Stimulated activated CD8-positive, alpha-beta memory T cell treated with anti-CD3 and anti-CD28 coated beads, Interleukin-15, amount 100 ng/mL, for 4 hours (primary cell): ENCODE results near the gene NF1.
A peak's percentile ranks its signal among the peaks of the same experiment; 100 is the strongest.
"Not testable (repeated sequence)": the region's sequence is repeated elsewhere in the genome, so short reads cannot be mapped to it uniquely, and the experiment has no call there.

ENCODE experiments used
- DNase-seq, 2 donors: peaks; one replicate each; pipeline ENCODE4 v3.0.0-alpha.2; 2020; ENCODE audit warnings: low read depth in 2 of 2

NF1 gene

DNA sequence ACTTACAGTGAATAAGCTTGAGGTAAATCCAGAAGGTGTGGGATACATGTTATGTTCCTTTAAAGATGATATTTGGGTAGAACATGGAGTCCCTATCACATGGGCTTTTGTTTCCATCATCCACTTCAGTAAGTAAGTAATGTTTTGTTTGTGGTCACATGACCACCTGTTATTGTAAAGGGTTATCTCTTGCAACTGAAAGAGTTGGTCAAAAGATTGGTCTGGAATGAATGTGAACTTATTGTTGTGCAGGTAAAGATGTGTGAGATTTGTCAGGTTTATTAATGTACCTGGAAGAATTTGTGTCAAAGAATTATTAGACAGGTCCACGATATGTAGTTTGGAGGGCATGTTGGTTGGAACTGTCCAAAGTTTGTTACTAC lies 200.7 kb downstream of the NF1 start:
- no peak for DNase-seq

DNA sequence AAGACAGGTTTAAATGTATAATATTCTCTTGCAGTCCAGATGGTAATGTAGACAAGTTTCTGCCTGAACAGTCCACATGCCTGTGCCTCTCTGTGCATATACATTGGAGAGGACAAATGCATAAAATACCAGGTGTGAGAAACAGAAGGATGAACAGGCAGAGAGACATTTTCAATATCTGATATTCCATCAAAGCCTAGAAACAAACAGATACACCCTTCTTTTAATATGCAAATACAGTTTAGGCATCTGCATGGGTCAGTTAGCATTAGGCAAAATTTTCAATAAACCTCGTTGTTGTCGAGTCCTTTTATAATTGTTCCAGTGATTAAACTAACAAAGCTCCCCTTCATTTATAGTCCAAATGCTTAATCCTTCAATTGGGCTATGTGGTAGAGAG lies 201.4 kb downstream of the NF1 start:
- DNase-seq = no peak

DNA sequence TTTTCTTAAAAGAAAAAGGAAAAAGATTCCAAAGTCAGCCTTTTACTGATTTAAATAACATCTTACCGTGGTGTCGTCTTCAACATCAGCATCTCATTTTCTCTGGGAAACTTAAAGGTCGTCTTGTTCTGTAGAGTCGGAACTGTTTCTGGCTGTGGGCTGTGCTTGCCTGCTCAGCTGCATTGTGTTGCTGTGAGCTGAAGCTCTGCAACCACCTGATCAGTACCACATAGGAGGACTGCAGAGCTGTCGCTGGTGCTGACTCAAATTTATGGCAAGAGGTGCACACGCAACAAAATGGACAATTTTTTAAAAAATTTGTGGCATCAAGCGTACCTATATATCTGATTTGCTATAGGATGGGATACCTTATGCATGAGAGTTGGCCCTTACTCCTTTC lies 202.3 kb downstream of the NF1 start, which contains the start of gene OMG:
Gene OMG, minus strand, starts transcription at position 150 of the 400 bp plus-strand sequence. CDS start 908 bp downstream, outside the sequence.
- no peak for DNase-seq

DNA sequence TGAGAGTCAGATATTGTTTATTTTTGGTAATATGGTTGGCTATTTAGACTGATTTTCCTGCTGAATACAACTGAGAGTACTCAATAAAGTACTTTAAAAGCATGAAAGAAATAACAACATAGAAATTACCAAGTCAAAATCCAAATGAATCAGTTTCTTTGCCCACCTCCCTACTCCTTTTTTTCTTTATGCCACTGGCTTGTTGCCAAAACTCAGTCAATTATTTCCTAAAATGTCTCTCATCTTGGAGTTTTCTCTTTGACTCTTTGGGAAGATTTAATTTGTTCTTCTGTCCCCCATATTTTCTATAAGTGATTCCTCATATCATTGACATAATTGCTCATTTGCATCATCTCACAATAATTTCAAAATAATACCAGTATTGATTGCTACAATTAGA lies 204.8 kb downstream of the NF1 start:
- DNase-seq = no peak

DNA sequence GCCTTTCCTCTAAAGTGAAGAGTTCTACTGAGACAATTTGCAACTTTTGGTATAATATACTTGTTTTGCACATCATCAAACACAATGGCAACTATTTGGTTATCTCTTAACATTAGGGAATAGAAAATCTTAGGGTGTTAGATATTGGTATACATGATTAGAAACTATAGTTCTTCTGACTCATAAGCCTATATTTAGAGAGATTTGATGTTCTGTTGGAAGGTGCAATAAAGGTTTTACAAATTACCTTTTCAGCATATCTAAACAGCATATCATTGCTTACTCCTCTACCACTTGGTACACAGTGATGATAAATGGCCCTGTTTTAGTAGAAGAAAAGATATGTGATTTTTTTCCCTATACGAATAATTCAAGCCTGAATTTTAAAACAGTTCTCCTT lies 212.9 kb downstream of the NF1 start:
- DNase-seq = no peak

DNA sequence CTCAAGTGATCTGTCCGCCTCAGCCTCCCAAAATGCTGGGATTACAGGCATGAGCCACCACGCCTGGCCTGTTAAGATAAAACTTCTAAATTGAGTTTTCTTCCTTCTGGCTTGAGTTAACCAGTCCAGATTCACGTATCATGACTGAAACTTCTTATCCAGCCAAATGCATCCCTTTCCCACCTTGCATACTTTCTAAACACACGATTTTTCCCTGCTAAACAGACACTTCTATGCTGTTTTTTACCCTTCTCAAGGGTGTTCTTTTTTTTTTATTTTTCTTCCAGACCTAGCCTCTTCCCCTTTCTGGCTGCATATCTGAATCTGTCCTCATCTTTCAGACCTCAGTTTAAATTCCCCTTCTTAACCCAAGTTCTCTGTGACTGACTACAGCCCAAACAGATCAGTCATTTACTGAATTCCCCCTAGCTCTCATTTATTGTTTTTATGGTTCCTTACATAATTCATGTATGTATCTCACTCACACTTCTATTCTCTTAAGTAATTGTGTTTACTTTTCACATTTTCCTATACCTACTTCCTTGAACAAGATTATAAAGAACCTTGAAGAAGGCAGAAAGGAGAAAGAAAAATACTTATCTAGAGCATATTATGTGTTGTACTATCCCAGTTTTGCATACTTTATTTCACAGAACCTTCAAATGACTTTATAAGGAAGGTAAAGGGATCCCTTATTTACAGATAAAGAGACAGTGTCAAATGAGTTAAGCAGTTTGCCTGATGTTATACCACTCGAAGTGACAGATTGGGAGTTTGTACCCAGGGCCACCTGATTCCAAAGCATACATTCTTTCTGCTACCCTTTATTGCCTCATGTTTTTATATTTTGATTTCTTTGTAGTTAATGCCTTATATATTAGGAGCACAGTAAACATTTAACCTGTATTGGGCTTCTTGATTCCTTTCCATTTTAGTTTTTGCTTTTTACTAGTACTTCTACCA lies 213.9 kb downstream of the NF1 start:
- DNase-seq = no peak

DNA sequence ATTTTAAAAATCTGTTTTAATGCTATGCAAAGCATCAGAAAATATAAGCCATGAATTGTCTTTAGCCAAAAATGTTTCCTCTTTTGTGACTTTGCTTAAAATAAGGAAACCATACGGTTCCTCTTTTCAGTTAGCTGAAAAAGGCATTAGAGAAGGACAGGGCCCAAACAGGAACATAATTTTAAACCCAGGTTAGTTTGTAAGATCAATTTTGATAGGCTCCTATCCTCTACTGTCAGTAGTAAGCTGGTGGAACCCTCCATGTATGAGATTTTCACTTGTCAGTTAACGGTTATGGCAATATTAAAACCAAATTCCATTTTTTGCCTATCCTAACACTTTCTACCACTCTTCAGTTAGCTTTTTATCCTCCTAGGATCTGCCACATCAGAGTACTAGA lies 214.8 kb downstream of the NF1 start:
- DNase-seq = no peak

DNA sequence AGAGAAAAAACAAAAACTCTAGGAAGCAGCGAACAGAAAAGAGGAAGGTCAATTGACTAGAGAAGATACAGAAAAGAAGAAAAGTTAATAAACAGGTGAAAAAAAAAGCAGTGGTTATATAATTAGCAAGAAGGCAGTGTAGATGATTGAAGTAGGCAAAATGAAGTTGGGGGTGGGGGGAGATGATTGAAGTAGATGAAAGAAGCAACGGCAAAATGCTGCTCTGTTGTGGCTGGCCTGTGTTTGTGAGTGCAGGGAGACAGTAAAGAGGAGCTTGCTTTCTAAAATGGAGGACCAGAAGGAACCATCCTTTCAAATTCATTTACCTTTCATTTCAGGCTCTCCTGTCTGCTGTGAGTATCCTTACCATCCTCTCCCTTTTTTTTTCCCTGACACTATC lies 215.5 kb downstream of the NF1 start:
- peak in 1 of 2 donors; percentile 29 for DNase-seq

DNA sequence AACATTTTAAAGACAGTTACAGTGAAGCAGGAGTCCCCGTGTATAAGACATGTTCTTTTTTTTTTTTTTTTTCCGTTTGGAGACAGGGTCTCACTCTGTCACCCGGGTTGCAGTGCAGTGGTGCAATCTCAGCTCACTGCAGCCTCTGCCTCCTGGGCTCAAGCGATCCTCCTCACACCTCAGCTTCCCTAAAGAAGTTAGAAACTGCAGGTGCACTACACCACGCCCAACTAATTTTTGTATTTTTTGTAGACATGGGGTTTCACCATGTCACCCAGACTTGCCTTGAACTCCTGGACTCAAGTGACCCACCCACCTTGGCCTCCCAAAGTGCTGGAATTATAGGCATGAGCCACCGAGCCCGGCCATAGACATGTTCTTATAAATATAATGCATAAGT lies 216.1 kb downstream of the NF1 start:
- no peak for DNase-seq

DNA sequence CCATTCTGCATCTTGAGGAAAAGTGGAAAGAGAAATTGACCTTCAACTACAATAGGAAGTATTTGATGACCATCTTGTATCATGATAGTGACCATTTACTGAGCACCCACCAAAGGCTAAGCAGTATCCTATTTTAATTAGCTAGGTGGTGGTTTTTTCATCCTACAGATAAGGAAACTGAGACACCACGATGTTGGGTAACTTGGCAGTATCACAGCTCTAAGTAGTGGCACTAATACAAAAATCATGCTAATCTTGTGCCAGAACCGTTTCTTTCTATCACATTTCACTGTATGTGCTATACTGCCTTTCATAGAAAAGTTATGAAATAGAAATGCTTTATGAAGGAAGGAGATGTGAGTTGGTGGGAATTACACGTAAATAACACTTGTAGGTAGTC lies 216.7 kb downstream of the NF1 start:
- no peak for DNase-seq

DNA sequence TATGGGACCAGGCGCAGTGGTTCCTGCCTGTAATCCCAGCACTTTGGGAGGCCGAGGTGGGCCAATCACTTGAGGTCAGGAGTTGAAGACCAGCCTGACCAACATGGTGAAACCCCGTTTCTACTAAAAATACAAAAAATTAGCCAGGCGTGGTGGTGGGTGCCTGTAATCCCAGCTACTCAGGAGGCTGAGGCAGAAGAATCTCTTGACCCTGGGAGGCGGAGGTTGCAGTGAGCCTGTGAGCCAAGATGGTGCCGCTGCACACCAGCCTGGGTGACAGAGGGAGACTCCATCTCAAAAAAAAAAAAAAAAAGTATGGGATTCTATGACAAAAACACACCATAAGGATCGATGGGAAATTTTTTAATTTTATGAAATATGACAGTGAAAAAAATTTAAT lies 217.4 kb downstream of the NF1 start:
- not testable (repeated sequence) for DNase-seq

DNA sequence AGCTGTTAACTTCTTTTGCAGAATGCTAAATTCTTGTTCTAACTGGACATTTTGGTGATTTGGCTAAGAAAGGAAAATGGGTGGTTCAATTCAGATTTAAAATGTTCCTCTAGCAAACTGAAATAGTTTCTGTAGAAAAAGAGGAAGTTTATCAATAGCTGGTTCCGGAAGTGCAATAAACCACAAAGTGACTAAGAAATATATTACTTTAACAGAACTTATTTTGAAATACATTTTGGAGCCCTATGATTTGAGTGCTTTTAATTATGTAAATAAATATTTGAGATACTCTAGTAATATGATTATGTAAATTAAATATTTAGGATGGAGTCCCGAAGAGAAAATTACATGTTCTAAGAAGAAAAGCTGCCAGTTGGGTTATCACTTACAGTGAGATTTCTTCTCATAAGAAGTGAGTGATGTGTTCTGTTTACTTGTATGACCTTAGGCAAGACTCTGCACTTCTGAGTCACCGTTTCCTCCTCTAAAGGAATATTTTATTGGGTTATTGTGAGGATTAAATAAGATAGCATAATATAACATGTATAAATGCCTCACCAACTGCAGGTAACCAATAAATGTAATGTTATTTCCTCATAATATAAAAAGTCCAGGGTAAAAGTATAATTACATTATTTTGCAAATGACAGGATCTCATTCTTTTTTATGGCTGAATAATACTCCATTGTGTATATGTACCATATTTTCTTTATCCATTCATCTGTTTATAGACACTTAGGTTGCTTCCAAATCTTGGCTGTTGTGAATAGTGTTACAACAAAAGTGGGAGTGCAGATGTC lies 219.4 kb downstream of the NF1 start, which contains the start of gene EVI2B:
Gene EVI2B, minus strand, starts transcription at position 73 of the 800 bp plus-strand sequence. CDS start 8,445 bp downstream, outside the sequence.
- no peak for DNase-seq

DNA sequence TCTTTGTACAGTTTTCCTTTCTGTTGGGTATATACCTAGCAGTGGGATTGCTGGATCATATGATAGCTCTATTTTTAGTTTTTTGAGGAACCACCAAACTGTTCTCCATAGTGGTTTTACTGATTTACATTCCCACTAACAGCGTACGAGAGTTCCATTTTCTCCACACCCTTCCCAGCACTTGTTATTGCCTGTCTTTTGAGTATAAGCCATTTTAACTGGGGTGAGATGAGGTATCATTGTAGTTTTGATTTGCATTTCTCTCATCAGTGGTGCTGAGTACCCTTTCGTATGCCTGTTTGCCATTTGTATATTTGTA lies 220.0 kb downstream of the NF1 start:
- DNase-seq = no peak

DNA sequence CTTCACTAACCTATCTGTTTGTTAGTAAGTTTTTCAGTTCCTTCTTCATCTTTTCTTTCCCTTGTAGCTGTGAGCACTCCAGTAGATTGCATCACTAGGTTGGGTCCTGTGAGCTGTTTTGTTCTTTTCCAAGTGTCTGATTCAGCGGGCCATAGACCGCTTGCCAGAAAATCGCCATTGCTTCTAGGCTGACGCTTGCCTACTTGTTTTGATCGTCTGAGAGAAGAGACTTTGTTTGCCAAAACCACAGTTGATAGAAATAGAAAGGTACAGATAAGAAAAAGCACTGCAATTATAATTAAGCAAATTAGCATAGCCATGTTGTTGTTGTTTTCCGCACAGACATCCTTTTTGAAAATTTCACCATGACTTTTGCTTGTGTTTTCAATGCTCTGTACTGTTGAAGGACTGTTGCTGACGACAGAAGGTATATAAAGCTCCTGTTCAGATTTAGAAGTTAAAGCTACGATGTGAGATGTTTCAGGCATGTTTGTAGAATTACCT lies 223.6 kb downstream of the NF1 start:
- DNase-seq = no peak

DNA sequence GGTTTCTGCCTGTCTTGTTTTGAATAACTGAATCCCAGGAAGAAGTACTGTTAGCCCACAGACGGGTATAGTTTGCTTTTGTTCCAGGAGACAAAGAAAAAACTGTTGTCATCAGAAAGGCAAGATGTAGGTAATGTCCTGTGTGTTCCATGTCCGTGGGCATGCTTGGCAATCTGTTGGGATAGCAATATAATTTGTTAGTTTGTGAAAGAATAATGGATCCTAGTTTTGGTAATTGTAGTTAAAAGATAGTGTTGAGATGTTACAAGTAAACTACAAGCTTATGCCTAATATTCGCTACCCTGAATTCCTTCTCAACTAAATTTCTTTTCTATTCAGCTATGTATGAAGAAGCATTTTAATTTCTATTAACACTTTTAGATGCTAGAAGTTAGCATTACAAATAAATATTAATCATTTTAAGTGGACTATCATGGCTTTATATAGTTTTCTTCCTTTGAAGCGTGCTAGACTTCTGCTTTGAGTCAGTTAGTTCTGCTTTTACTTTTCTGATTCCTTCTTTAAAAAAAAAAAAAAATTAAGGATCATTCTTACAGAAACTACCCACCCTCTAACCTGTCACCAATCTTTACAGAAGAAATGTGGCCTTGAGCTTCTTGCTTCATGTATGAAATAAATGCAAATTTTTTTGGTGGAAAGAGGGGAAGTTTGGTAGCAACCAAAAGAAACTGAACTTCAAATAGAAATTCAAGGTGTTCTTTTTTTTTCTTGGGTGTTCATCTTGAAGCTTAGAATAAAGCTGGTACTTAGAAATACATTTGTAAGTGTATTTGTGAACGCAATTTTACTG lies 224.3 kb downstream of the NF1 start:
- DNase-seq = no peak

DNA sequence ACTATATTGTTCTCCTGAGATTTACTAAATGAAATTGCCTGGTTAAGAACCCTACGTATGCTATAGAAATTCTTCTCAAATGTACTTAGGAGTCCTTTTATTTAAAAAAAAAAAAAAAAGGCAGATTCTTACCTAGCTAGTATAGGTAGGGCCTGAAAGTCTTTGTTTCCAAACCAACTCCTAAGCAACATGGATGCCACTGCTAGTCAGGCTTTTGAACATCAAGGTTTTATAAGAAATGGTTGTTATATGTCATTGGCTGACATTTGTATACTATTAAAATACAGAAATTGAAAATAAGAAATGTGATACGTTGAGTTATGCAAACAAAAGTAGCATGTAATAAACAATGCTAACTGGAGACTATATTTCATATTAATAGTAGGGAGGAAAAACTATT lies 225.5 kb downstream of the NF1 start:
- no peak for DNase-seq

DNA sequence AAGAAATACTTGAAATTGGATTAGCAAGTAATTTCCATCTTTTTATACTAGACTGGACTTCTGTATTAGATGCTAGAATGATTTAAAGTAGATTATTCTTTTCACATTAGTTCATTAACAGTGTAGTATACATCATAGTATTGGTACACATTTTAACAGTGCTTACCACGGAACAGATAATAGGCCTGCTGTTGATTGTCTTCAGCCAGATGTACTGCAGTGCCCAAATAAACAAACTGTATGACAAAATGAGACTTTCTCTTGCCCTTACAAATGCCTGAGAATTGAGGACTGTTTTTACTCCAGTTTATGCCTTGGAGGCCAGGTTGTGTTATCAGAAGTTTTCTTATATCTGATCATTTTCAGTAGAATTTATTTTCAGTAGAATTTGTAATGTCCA lies 226.0 kb downstream of the NF1 start:
- no peak for DNase-seq

DNA sequence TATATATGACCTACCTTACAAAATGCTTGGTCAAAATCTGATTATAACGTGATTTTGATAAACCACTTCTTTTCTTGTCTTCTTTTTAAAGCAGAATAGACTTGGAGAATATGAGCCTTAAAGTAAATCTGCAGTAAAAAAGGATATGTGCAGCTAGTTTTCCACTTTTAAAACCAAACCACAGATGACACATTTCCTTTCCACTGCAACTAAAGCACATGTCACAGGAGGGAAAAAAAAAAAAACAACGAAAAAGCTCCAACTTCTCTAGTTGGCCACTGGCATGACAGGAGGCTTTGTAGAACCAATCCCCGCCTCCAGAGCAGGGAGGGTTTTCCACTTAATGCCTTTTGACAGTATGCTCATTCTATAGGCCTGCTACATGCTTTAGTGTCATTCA lies 226.7 kb downstream of the NF1 start, which contains the start of gene EVI2A:
Gene EVI2A, minus strand, starts transcription at position 142 of the 400 bp plus-strand sequence. CDS start 2,609 bp downstream, outside the sequence.
- peak; percentile 46 to 79 for DNase-seq

DNA sequence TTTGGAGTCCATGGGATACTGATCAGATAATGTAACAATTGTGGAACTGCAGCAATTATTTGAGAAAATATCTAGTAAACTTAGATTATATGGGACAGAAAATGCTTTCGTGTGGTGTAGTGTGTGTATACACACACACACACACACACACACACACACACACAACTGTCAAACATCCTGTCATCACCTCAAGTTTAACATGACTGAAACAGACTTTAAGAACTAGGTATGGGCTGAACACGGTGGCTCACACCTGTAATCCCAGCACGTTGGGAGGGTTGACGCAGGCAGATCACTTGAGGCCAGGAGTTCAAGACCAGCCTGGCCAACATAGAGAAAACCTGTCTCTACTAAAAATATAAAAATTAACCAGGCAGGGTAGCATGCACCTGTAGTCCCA lies 227.2 kb downstream of the NF1 start:
- DNase-seq = no peak

DNA sequence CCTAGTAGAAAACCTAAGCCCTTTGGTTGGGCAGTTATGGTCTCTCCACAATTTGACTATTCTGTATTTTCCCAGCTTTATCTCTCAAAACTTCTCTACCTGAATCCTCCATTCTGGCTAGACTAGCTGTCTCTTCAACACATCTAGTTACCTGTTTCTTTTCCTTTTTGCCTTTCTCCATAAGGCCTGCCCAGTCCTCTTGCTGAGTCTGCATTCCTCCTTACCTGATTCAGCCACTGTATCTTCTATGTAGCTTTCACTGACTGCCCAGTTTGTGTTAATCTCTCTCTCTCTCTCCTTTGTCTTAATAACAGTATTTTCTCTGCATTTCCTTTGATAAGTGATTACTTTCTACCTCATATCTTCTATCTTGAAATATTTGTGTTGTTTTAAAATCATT lies 228.8 kb downstream of the NF1 start:
- no peak for DNase-seq

DNA sequence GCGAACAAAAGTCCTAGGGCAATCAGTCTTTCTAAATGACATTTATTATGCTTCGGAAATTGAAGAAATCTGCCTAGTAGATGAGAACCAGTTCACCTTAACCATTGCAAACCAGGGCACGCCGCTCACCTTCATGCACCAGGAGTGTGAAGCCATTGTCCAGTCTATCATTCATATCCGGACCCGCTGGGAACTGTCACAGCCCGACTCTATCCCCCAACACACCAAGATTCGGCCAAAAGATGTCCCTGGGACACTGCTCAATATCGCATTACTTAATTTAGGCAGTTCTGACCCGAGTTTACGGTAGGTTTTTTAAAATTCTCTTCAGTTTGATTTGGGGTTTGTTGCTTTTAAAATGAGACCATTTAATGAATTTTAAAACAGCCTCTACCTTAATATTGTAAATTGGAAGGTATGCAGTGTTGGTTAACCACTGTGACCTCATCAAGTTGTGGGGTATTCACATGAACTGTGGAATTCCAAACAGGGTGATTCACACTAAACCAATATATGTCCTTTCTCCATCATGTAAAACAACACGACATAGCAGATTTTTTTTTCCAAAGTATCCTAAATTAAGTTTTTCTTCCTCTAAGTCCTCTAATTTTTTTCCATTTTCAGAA lies 232.9 kb downstream of the NF1 start:
- no peak for DNase-seq
